ENCODE data around the gene ITPKA. TPM values are rescaled to one million over a fixed set of nuclear protein-coding genes. Genes with fewer than 3 reads are reported as not detected.

The ITPKA gene
- total and polyA plus RNA-seq, 2 donors (not counting 1 experiment from before 2014, with no cell fraction given) = 0.22 TPM; not detected in 1

DNA sequence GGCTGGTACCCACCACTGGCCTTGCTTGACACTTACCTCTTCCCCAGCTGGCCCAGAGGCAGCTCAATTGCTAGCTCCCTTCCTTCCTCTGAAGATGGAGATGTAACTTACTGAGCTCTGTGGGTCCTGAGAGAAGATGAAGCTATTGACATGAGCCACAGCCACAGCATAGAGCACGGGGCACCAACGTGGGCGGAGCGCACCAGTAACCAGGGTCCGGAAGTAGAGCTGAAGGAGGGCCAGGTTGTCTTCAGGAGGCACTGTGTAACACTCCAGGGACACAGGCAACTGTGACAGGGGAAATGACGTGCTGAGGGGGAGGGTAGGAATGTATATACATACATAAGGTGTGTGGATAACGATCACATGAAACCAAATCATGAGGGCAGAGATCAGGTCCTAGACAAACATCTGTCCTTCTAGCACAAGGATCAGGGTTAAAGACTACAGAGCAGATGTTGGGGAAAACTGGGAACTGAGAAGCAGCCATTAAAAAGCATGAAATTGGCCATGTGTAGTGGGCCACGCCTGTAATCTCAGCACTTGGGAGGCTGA lies 24.3 kb downstream of the ITPKA start:
- no peak for TF ChIP-seq EZH2 (IDR thresholded peaks at IDR 0.05; ENCODE audit: borderline replicate concordance, insufficient read depth, low read depth, low read length, poor library complexity, severe bottlenecking)
- TF ChIP-seq, protein P1, sequence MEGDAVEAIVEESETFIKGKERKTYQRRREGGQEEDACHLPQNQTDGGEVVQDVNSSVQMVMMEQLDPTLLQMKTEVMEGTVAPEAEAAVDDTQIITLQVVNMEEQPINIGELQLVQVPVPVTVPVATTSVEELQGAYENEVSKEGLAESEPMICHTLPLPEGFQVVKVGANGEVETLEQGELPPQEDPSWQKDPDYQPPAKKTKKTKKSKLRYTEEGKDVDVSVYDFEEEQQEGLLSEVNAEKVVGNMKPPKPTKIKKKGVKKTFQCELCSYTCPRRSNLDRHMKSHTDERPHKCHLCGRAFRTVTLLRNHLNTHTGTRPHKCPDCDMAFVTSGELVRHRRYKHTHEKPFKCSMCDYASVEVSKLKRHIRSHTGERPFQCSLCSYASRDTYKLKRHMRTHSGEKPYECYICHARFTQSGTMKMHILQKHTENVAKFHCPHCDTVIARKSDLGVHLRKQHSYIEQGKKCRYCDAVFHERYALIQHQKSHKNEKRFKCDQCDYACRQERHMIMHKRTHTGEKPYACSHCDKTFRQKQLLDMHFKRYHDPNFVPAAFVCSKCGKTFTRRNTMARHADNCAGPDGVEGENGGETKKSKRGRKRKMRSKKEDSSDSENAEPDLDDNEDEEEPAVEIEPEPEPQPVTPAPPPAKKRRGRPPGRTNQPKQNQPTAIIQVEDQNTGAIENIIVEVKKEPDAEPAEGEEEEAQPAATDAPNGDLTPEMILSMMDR (IDR thresholded peaks at IDR 0.05) = no peak
- H3K9me3 Mint-ChIP-seq (ENCODE audit: insufficient read depth) = no peaks in the 10 kb centered on the region
- H3K4me3 ChIP-seq (ENCODE audit: control extremely low read depth in 1 of 5, extremely low read depth in 1 of 5, insufficient read depth in 1 of 5, low read depth in 2 of 5, low read length in 4 of 5) = no peak overlapping the region
- ATAC-seq (ENCODE audit: low read depth) (no peak), DNase-seq (no peak)
- CTCF ChIA-PET = interaction anchor here (1.6 to 1.7 kb wide), 2 partner anchors 10 to 52 kb away, joined by 3 to 4 read pairs; no protein-coding TSS in a partner anchor
- 100% methylated on average over 8 of the region's 8 CpGs for WGBS (ENCODE audit: insufficient coverage)
- no peak overlapping the region for H3K9ac ChIP-seq (ENCODE audit: low read length)
- H3K79me2 ChIP-seq (ENCODE audit: control insufficient read depth, insufficient read depth, low read length) = no peaks in the 10 kb centered on the region
- H3K9me3 ChIP-seq (ENCODE audit: control extremely low read depth in 1 of 3, control insufficient read depth in 2 of 3, insufficient read depth in 1 of 3, low read length in 2 of 3) = peaks cover 0 to under 1% (median 0%) of the 10 kb centered on the region in 3 donors
- intact Hi-C loops (cut with micrococcal nuclease) = no loop called here
- no peak overlapping the region for H3K4me3 Mint-ChIP-seq
- peaks cover 16% of the 10 kb centered on the region for H3K4me1 Mint-ChIP-seq
- H3K27me3 ChIP-seq (replicated peaks in 1 of 4; ENCODE audit: control extremely low read depth in 1 of 4, control insufficient read depth in 3 of 4, insufficient read depth in 4 of 4, low read length in 3 of 4) = peaks cover 0 to 8% (median 2%) of the 10 kb centered on the region in 4 experiments
- H3K4me2 ChIP-seq (replicated peaks; ENCODE audit: low read depth, low read length, poor library complexity, severe bottlenecking) = no peak overlapping the region
- peaks cover 0 to 3% of the 10 kb centered on the region in 2 experiments for H3K36me3 ChIP-seq (replicated peaks in 1 of 2; ENCODE audit: control extremely low read depth in 1 of 2, control insufficient read depth in 1 of 2, extremely low read depth in 1 of 2, insufficient read depth in 2 of 2, low read length in 1 of 2)
- no peak overlapping the region for H3K27ac Mint-ChIP-seq
- H2AFZ ChIP-seq (ENCODE audit: insufficient read depth, low read depth, low read length, poor library complexity, severe bottlenecking) = no peak overlapping the region
- POLR2A ChIA-PET = no interaction called here
- peaks cover 13% of the 10 kb centered on the region in 2 donors for H3K4me1 ChIP-seq (ENCODE audit: control insufficient read depth in 2 of 2, insufficient read depth in 2 of 2, low read length in 2 of 2)
- peaks cover 4% of the 10 kb centered on the region for H4K20me1 ChIP-seq (ENCODE audit: control insufficient read depth, insufficient read depth, low read length, poor library complexity, severe bottlenecking)
- no peak overlapping the region for H3K27ac ChIP-seq (ENCODE audit: low read length in 2 of 2)
- H3K27me3 Mint-ChIP-seq = no peaks in the 10 kb centered on the region

- Histone ChIP-seq H4K20me1 (ENCODE audit: control insufficient read depth, insufficient read depth, low read length, poor library complexity, severe bottlenecking) (no peaks in the 10 kb centered on the region), H3K9ac (ENCODE audit: low read length) (no peak overlapping the region), H2AFZ (ENCODE audit: insufficient read depth, low read depth, low read length, poor library complexity, severe bottlenecking) (no peak overlapping the region), H3K9me3 (ENCODE audit: control extremely low read depth in 1 of 3, control insufficient read depth in 2 of 3, insufficient read depth in 1 of 3, low read length in 2 of 3) (no peaks in the 10 kb centered on the region), H3K4me2 (replicated peaks; ENCODE audit: low read depth, low read length, poor library complexity, severe bottlenecking) (no peak overlapping the region), H3K79me2 (ENCODE audit: control insufficient read depth, insufficient read depth, low read length) (no peaks in the 10 kb centered on the region), H3K27ac (ENCODE audit: low read length in 2 of 2) (no peak overlapping the region), H3K27me3 (replicated peaks in 1 of 4; ENCODE audit: control extremely low read depth in 1 of 4, control insufficient read depth in 3 of 4, insufficient read depth in 4 of 4, low read length in 3 of 4) (no peaks in the 10 kb centered on the region), H3K36me3 (replicated peaks in 1 of 2; ENCODE audit: control extremely low read depth in 1 of 2, control insufficient read depth in 1 of 2, extremely low read depth in 1 of 2, insufficient read depth in 2 of 2, low read length in 1 of 2) (peaks cover 0 to 7% of the 10 kb centered on the region in 2 experiments), H3K4me1 (ENCODE audit: control insufficient read depth in 2 of 2, insufficient read depth in 2 of 2, low read length in 2 of 2) (no peaks in the 10 kb centered on the region), H3K4me3 (ENCODE audit: control extremely low read depth in 1 of 5, extremely low read depth in 1 of 5, insufficient read depth in 1 of 5, low read depth in 2 of 5, low read length in 4 of 5) (no peak overlapping the region)
- intact Hi-C loops (cut with micrococcal nuclease) = no loop called here
- TF ChIP-seq EZH2 (IDR thresholded peaks at IDR 0.05; ENCODE audit: borderline replicate concordance, insufficient read depth, low read depth, low read length, poor library complexity, severe bottlenecking) = no peak
- TF ChIP-seq, protein P1 (IDR thresholded peaks at IDR 0.05) = no peak
- Mint-ChIP-seq H3K9me3 (ENCODE audit: insufficient read depth) (no peaks in the 10 kb centered on the region), H3K27me3 (no peaks in the 10 kb centered on the region), H3K27ac (no peak overlapping the region), H3K4me3 (no peak overlapping the region), H3K4me1 (no peaks in the 10 kb centered on the region)
- ATAC-seq (ENCODE audit: low read depth) (no peak), DNase-seq (no peak)
- ChIA-PET POLR2A (interaction anchor here (0.6 kb wide), 1 partner anchor 51 kb away, joined by 3 read pairs; no protein-coding TSS in a partner anchor), CTCF (no interaction called here)
- WGBS (ENCODE audit: insufficient coverage) = 95% methylated on average over 17 of the region's 17 CpGs
Observed at GRCh38 chr15:41520636-41521035, 27.0 kb downstream of the ITPKA start.

Data from B cell (primary cell).